H1 (cell line): ENCODE results near the gene RPL31. TPM values are rescaled to one million over a fixed set of nuclear protein-coding genes. Genes with fewer than 3 reads are reported as not detected.

Experiments used
- CTCF ChIA-PET: fragments of 300-600 bp; sonication (Branson Sonifier 250); formaldehyde crosslinking; loops from one replicate; lab custom pipeline; 2021; ENCODE audit not compliant: partially characterized antibody; lab: Charles Lee
- POLR2A ChIA-PET: fragments of 300-600 bp; sonication (Branson Sonifier 250); formaldehyde crosslinking; loops from one replicate; lab custom pipeline; 2021; ENCODE audit warnings: inconsistent platforms; ENCODE audit not compliant: partially characterized antibody; lab: Charles Lee
- DNase-seq, 2 experiments: peaks; one replicate each; pipeline versions ENCODE4 v3.0.0 to v3.0.0-alpha.2; 2010 to 2022; ENCODE audit warnings: low spot score in 2 of 2, low read depth in 1 of 2, mixed read lengths in 1 of 2
- FAIRE-seq: peaks from 2 replicates; lab custom pipeline; 2011; peaks lifted over from hg19 to GRCh38; lab: Jason Lieb, UNC
- H2AFZ ChIP-seq: 2 replicates; pipeline ENCODE4 v1.8.1; 2012; ENCODE audit warnings: low read length, inconsistent platforms
- H2AK5ac ChIP-seq: 2 replicates; pipeline ENCODE4 v1.6.1; 2013; ENCODE audit warnings: low read depth, low read length
- H2BK120ac ChIP-seq: replicated peaks from 2 replicates; pipeline ENCODE3; 2013; ENCODE audit warnings: low read depth, low read length, inconsistent platforms
- H2BK12ac ChIP-seq: 2 replicates; pipeline ENCODE4 v1.6.1; 2013; ENCODE audit warnings: low read depth, low read length
- H2BK15ac ChIP-seq: 2 replicates; pipeline ENCODE4 v1.6.1; 2013; ENCODE audit warnings: low read length
- H2BK20ac ChIP-seq: 2 replicates; pipeline ENCODE4 v1.6.1; 2013; ENCODE audit warnings: low read length
- H2BK5ac ChIP-seq: 2 replicates; pipeline ENCODE4 v1.6.1; 2013; ENCODE audit warnings: low read depth, low read length
- H3K14ac ChIP-seq: 2 replicates; pipeline ENCODE4 v1.6.1; 2013; ENCODE audit warnings: inconsistent platforms; ENCODE audit not compliant: insufficient read length
- H3K18ac ChIP-seq: 2 replicates; pipeline ENCODE4 v1.6.1; 2013; ENCODE audit warnings: low read length; ENCODE audit errors: extremely low read depth
- H3K23ac ChIP-seq: 2 replicates; pipeline ENCODE4 v1.6.1; 2013; ENCODE audit warnings: inconsistent platforms; ENCODE audit not compliant: insufficient read length
- H3K23me2 ChIP-seq: 2 replicates; pipeline ENCODE4 v1.6.1; 2013; ENCODE audit warnings: low read depth, low read length
- H3K27ac ChIP-seq: 2 replicates; pipeline ENCODE4 v1.6.1; 2011; ENCODE audit warnings: low read depth, low read length, inconsistent platforms
- H3K27me3 ChIP-seq, 4 experiments: replicated peaks in 1 of 4; 1 replicate in 1 of 4; 2 replicates in 3 of 4; pipeline versions ENCODE4 v1.6.1 to v1.8.1; 2011 to 2013; ENCODE audit warnings: low read length in 3 of 4, mild to moderate bottlenecking in 3 of 4, inconsistent platforms in 2 of 4, mixed read lengths in 2 of 4, moderate library complexity in 1 of 4; ENCODE audit not compliant: control insufficient read depth in 3 of 4, insufficient read depth in 3 of 4; ENCODE audit errors: extremely low read depth in 1 of 4
- H3K36me3 ChIP-seq, 4 experiments: 2 replicates each; pipeline versions ENCODE4 v1.6.1 to v1.8.1; 2011 to 2013; ENCODE audit warnings: mild to moderate bottlenecking in 4 of 4, low read length in 3 of 4, moderate library complexity in 2 of 4, control low read depth in 1 of 4, inconsistent platforms in 1 of 4; ENCODE audit not compliant: insufficient read depth in 4 of 4, control insufficient read depth in 2 of 4
- H3K4ac ChIP-seq: replicated peaks from 2 replicates; pipeline ENCODE3; 2013; ENCODE audit warnings: low read length, low read depth, mixed read lengths, inconsistent platforms; ENCODE audit not compliant: insufficient read length
- H3K4me1 ChIP-seq, 4 experiments: replicated peaks in 1 of 4; 1 replicate in 1 of 4; 2 replicates in 3 of 4; pipeline versions ENCODE4 v1.6.1 to v1.8.1; 2011 to 2013; ENCODE audit warnings: low read length in 3 of 4, inconsistent platforms in 2 of 4, mixed read lengths in 1 of 4; ENCODE audit not compliant: insufficient read depth in 4 of 4, control insufficient read depth in 3 of 4
- H3K4me2 ChIP-seq, 2 experiments: 2 replicates each; pipeline versions ENCODE4 v1.6.1 to v1.8.1; 2011 to 2013; ENCODE audit warnings: low read depth in 2 of 2, low read length in 2 of 2, control low read depth in 1 of 2, inconsistent platforms in 1 of 2, mild to moderate bottlenecking in 1 of 2; ENCODE audit not compliant: insufficient read depth in 1 of 2
- H3K4me3 ChIP-seq, 4 experiments: fragments of 200-600, 300-600 bp in 1 of 4; sonication (generic), shearing (Covaris generic), sonication (Bioruptor Twin) in 1 of 4; 2 replicates each; pipeline versions ENCODE4 v1.5.1 to v1.8.1; 2011 to 2016; ENCODE audit warnings: low read length in 4 of 4, low read depth in 3 of 4, control low read depth in 2 of 4, inconsistent platforms in 2 of 4, mild to moderate bottlenecking in 2 of 4, mixed read lengths in 1 of 4, moderate library complexity in 1 of 4; ENCODE audit not compliant: insufficient read depth in 2 of 4; ENCODE audit errors: extremely low read depth in 1 of 4
- H3K56ac ChIP-seq: replicated peaks from 2 replicates; pipeline ENCODE3; 2013; ENCODE audit warnings: low read depth, mild to moderate bottlenecking, mixed read lengths, low read length, inconsistent platforms; ENCODE audit not compliant: insufficient read length
- H3K79me1 ChIP-seq: 2 replicates; pipeline ENCODE4 v1.6.1; 2013; ENCODE audit warnings: low read depth, low read length, control low read depth
- H3K79me2 ChIP-seq, 2 experiments: 2 replicates each; pipeline versions ENCODE4 v1.6.1 to v1.8.1; 2012 to 2013; ENCODE audit warnings: low read length in 2 of 2, mild to moderate bottlenecking in 2 of 2, inconsistent platforms in 1 of 2; ENCODE audit not compliant: insufficient read depth in 2 of 2, control insufficient read depth in 1 of 2
- H3K9ac ChIP-seq, 4 experiments: replicated peaks in 1 of 4; 1 replicate in 1 of 4; 2 replicates in 3 of 4; pipeline versions ENCODE4 v1.6.1 to v1.8.1; 2011 to 2013; ENCODE audit warnings: low read depth in 3 of 4, low read length in 3 of 4, control low read depth in 2 of 4, mild to moderate bottlenecking in 2 of 4, moderate library complexity in 2 of 4, inconsistent platforms in 1 of 4; ENCODE audit errors: extremely low read depth in 1 of 4
- H3K9me3 ChIP-seq, 2 experiments: 2 replicates each; pipeline versions ENCODE4 v1.6.1 to v1.8.1; 2012 to 2013; ENCODE audit warnings: mild to moderate bottlenecking in 2 of 2, moderate library complexity in 2 of 2, control low read depth in 1 of 2, inconsistent platforms in 1 of 2, low read depth in 1 of 2, low read length in 1 of 2, mixed read lengths in 1 of 2; ENCODE audit not compliant: insufficient read depth in 2 of 2
- H4K20me1 ChIP-seq, 2 experiments: replicated peaks in 1 of 2; 2 replicates each; pipeline versions ENCODE3 to v1.8.1; 2011 to 2013; ENCODE audit warnings: inconsistent platforms in 2 of 2, low read length in 2 of 2, mild to moderate bottlenecking in 1 of 2; ENCODE audit not compliant: insufficient read depth in 2 of 2, control insufficient read depth in 1 of 2
- H4K5ac ChIP-seq: 2 replicates; pipeline ENCODE4 v1.6.1; 2013; ENCODE audit warnings: low read length, low read depth, mixed read lengths, inconsistent platforms; ENCODE audit not compliant: insufficient read length
- H4K8ac ChIP-seq: 2 replicates; pipeline ENCODE4 v1.8.0; 2013; ENCODE audit warnings: mild to moderate bottlenecking, moderate library complexity, low read length, inconsistent platforms; ENCODE audit not compliant: insufficient read depth; ENCODE audit errors: extremely low read depth
- H4K91ac ChIP-seq: replicated peaks from 2 replicates; pipeline ENCODE3; 2013; ENCODE audit warnings: low read length, mixed read lengths, inconsistent platforms; ENCODE audit not compliant: insufficient read length
- BCL11A ChIP-seq, 2 experiments: IDR thresholded peaks; one replicate each; pipeline ENCODE4 v1.6.1; 2011; ENCODE audit warnings: low read depth in 2 of 2, low read length in 2 of 2, mild to moderate bottlenecking in 2 of 2
- CBX8 ChIP-seq: fragments of 300-800, 300-1000 bp; sonication (generic); IDR thresholded peaks from 2 replicates; pipeline ENCODE4 v1.7.1; 2016; ENCODE audit warnings: low read depth, low read length, borderline replicate concordance
- E2F6 ChIP-seq: IDR thresholded peaks from 2 replicates; pipeline ENCODE4 v1.6.1; 2012; ENCODE audit warnings: inconsistent platforms
- EP300 ChIP-seq, 2 experiments: IDR thresholded peaks; 1 replicate in 1 of 2; 2 replicates in 1 of 2; pipeline ENCODE4 v1.6.1; 2011 to 2012; ENCODE audit warnings: low read depth in 2 of 2, low read length in 2 of 2, mild to moderate bottlenecking in 2 of 2, borderline replicate concordance in 1 of 2, inconsistent platforms in 1 of 2, moderate library complexity in 1 of 2
- EZH2 ChIP-seq: fragments of 200-600 bp; sonication (generic); IDR thresholded peaks from 2 replicates; pipeline ENCODE4 v1.7.1; 2012; ENCODE audit warnings: low read depth, mild to moderate bottlenecking, moderate library complexity, low read length, inconsistent platforms; ENCODE audit not compliant: severe bottlenecking
- FOSL1 ChIP-seq: IDR thresholded peaks from 2 replicates; pipeline ENCODE4 v1.6.1; 2011; ENCODE audit warnings: mild to moderate bottlenecking, low read depth, low read length, moderate library complexity; ENCODE audit not compliant: insufficient read depth
- JUN ChIP-seq: IDR thresholded peaks from 2 replicates; pipeline ENCODE4 v1.6.1; 2011; ENCODE audit warnings: low read depth, mild to moderate bottlenecking, improper control_type of control experiment, low read length
- JUND ChIP-seq: IDR thresholded peaks from 2 replicates; pipeline ENCODE4 v1.6.1; 2011; ENCODE audit warnings: mild to moderate bottlenecking, improper control_type of control experiment, low read length
- POU5F1 ChIP-seq: IDR thresholded peaks from 2 replicates; pipeline ENCODE4 v1.6.1; 2011; ENCODE audit warnings: low read depth, mild to moderate bottlenecking, low read length, moderate library complexity
- RXRA ChIP-seq: IDR thresholded peaks from 2 replicates; pipeline ENCODE4 v1.6.1; 2011; ENCODE audit warnings: low read depth, mild to moderate bottlenecking, low read length, moderate library complexity; ENCODE audit not compliant: insufficient read depth
- SIN3A ChIP-seq, 2 experiments: IDR thresholded peaks in 1 of 2; conservative IDR thresholded peaks in 1 of 2; 2 replicates each; pipeline ENCODE4 v1.6.1; 2011 to 2012; ENCODE audit warnings: low read length in 2 of 2, improper control_type of control experiment in 1 of 2, low read depth in 1 of 2, mild to moderate bottlenecking in 1 of 2
- WGBS, 2 experiments: shearing (Covaris generic) in 1 of 2; methylation state at CpG; one replicate each; pipeline versions ENCODE4 v1.1.6 to v1.1.7; 2013 to 2015; ENCODE audit warnings: low lambda C conversion rate in 2 of 2, mixed read lengths in 2 of 2, inconsistent platforms in 1 of 2, low coverage in 1 of 2, missing lambda C conversion rate in 1 of 2; ENCODE audit not compliant: insufficient replicate concordance in 2 of 2, insufficient coverage in 1 of 2, insufficient read length in 1 of 2; ENCODE audit errors: extremely low coverage in 1 of 2, missing lambda C conversion rate in 1 of 2; 5-methylcytosine and 5-hydroxymethylcytosine counted together
- polyA plus RNA-seq, 7 experiments: library from polyadenylated mRNA; depleted of rRNA in 3 of 7; stranded (reverse) in 5 of 7; unstranded in 2 of 7; fragments of >200 nt in 5 of 7; fragments of 200-250 nt in 2 of 7; gene quantifications; 1 replicate in 5 of 7; 2 replicates in 1 of 7; 4 replicates in 1 of 7; pipeline versions ENCODE4 v1.2.1 to v1.2.3, GENCODE V29; 2011 to 2013; ENCODE audit warnings: missing spikeins in 2 of 7, mixed read lengths in 2 of 7
- total RNA-seq: library from RNA; stranded (reverse); fragmentation: NEBNext Ultra II Directional; extraction: Animal tissue kit (Norgen Biotek cat#: 25700); gene quantifications from 2 replicates; pipeline ENCODE4 v1.2.1, GENCODE V29; 2021
- TF ChIP-seq, protein P1 (sequence below): IDR thresholded peaks from 2 replicates; pipeline ENCODE4 v1.6.1; 2012; ENCODE audit warnings: inconsistent platforms

The RPL31 gene
- total and polyA plus RNA-seq, 2 of the 8 experiments (the other 6 are each of a cell fraction or from before 2014, with no cell fraction given): 1,463 to 1,722 TPM

- Histone ChIP-seq H2BK15ac (no peak overlapping the region), H3K4ac (no peak overlapping the region), H3K56ac (no peak overlapping the region), H4K20me1 (no peaks in the 10 kb centered on the region), H3K4me2 (no peak overlapping the region), H3K14ac (no peak overlapping the region), H3K79me1 (no peaks in the 10 kb centered on the region), H2BK12ac (no peak overlapping the region), H3K79me2 (no peaks in the 10 kb centered on the region), H3K27ac (no peak overlapping the region), H2BK120ac (no peak overlapping the region), H2AK5ac (no peak overlapping the region), H4K5ac (no peak overlapping the region), H2BK20ac (no peak overlapping the region), H3K4me3 (no peak overlapping the region), H3K23ac (no peak overlapping the region), H4K8ac (no peak overlapping the region), H2AFZ (no peak overlapping the region), H3K4me1 (peaks cover 0 to 1% (median 0%) of the 10 kb centered on the region in 4 experiments; a peak in 2 of 7 replicates), H3K23me2 (no peaks in the 10 kb centered on the region), H4K91ac (no peak overlapping the region), H2BK5ac (no peak overlapping the region), H3K9me3 (no peaks in the 10 kb centered on the region), H3K27me3 (no peaks in the 10 kb centered on the region), H3K9ac (no peak overlapping the region), H3K36me3 (no peaks in the 10 kb centered on the region), H3K18ac (no peak overlapping the region)
- ChIA-PET POLR2A (interaction anchor here (0.7 kb wide), 1 partner anchor 12 kb away, joined by 3 read pairs; no protein-coding TSS in a partner anchor), CTCF (no interaction called here)
- DNase-seq: no peak
- WGBS, 2 experiments: 88% methylated on average over 4 of the region's 4 CpGs; no CpG with 5 or more reads in 1 of the 2 experiments
- FAIRE-seq: no peak
- no peak for TF ChIP-seq FOSL1
- TF ChIP-seq RXRA: no peak
- TF ChIP-seq POU5F1: no peak
- TF ChIP-seq EZH2: no peak
- TF ChIP-seq JUN: no peak
- no peak for TF ChIP-seq JUND
- TF ChIP-seq E2F6: no peak
- no peak for TF ChIP-seq SIN3A (conservative IDR thresholded peaks at IDR 0.05 in 1 of 2, IDR thresholded peaks at IDR 0.05 in 1 of 2; ENCODE audit: low read depth in 1 of 2, low read length in 2 of 2)
- TF ChIP-seq, protein P1, sequence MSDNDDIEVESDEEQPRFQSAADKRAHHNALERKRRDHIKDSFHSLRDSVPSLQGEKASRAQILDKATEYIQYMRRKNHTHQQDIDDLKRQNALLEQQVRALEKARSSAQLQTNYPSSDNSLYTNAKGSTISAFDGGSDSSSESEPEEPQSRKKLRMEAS: no peak
- no peak for TF ChIP-seq CBX8
- no peak for TF ChIP-seq EP300 (IDR thresholded peaks at IDR 0.05; ENCODE audit: borderline replicate concordance in 1 of 2, low read depth in 2 of 2, low read length in 2 of 2)
- TF ChIP-seq BCL11A (IDR thresholded peaks at IDR 0.05; ENCODE audit: low read depth in 2 of 2, low read length in 2 of 2): no peak
Observed at GRCh38 chr2:100955226-100955625, 46.9 kb upstream of the RPL31 start.
